Loucy (cell line): ENCODE data around the gene C13orf46.

Source experiments
- H2AFZ ChIP-seq: fragments of 200-600 bp; sonication (generic); 2 replicates; pipeline ENCODE4 v1.6.0; 2016; ENCODE audit warnings: antibody characterized with exemption, mild to moderate bottlenecking, low read length, moderate library complexity
- H3F3A ChIP-seq: fragments of 200-600 bp; 2 replicates; pipeline ENCODE4 v1.6.0; 2016; ENCODE audit warnings: antibody characterized with exemption, low read depth, mild to moderate bottlenecking
- H3K27me3 ChIP-seq: fragments of 200-600 bp; sonication (generic); 2 replicates; pipeline ENCODE4 v1.6.1; 2014; ENCODE audit warnings: low read length, mild to moderate bottlenecking; ENCODE audit not compliant: insufficient read depth, poor library complexity, severe bottlenecking
- H3K36me3 ChIP-seq: fragments of 200-600 bp; sonication (generic); 2 replicates; pipeline ENCODE4 v1.6.1; 2016; ENCODE audit warnings: low read length; ENCODE audit not compliant: insufficient read depth
- H3K4me1 ChIP-seq: fragments of 200-600 bp; sonication (generic); 2 replicates; pipeline ENCODE4 v1.5.1; 2014; ENCODE audit warnings: low read length, mild to moderate bottlenecking; ENCODE audit not compliant: insufficient read depth, poor library complexity, severe bottlenecking
- H3K4me2 ChIP-seq: fragments of 200-600 bp; sonication (generic); 2 replicates; pipeline ENCODE4 v1.6.0; 2014; ENCODE audit warnings: antibody characterized with exemption, low read length, low read depth, mild to moderate bottlenecking; ENCODE audit not compliant: poor library complexity, severe bottlenecking
- H3K4me3 ChIP-seq: fragments of 200-600 bp; sonication (generic); 2 replicates; pipeline ENCODE4 v1.5.1; 2014; ENCODE audit warnings: low read length, mild to moderate bottlenecking, mixed read lengths; ENCODE audit not compliant: poor library complexity, severe bottlenecking
- H3K79me2 ChIP-seq: fragments of 200-600 bp; sonication (generic); 2 replicates; pipeline ENCODE4 v1.6.1; 2014; ENCODE audit warnings: low read length; ENCODE audit not compliant: insufficient read depth
- H3K9ac ChIP-seq: fragments of 200-600 bp; sonication (generic); 2 replicates; pipeline ENCODE4 v1.6.0; 2014; ENCODE audit warnings: mild to moderate bottlenecking, low read depth, low read length, moderate library complexity; ENCODE audit not compliant: poor library complexity, severe bottlenecking
- H3K9me2 ChIP-seq: fragments of 200-600 bp; sonication (generic); replicated peaks from 2 replicates; pipeline ENCODE4 v1.6.1; 2016; ENCODE audit warnings: low read depth, low read length, mixed read lengths
- H3K9me3 ChIP-seq: fragments of 200-600 bp; sonication (generic); 2 replicates; pipeline ENCODE4 v1.6.1; 2014; ENCODE audit warnings: mild to moderate bottlenecking, antibody characterized with exemption, low read length, low read depth; ENCODE audit not compliant: insufficient read depth
- H4K20me1 ChIP-seq: fragments of 200-600 bp; sonication (generic); 2 replicates; pipeline ENCODE4 v1.6.0; 2014; ENCODE audit warnings: antibody characterized with exemption, low read length, mild to moderate bottlenecking; ENCODE audit not compliant: insufficient read depth, poor library complexity, severe bottlenecking
- CTCF ChIP-seq: fragments of 200-600 bp; sonication (generic); conservative IDR thresholded peaks from 2 replicates; pipeline ENCODE4 v1.5.1; 2014; ENCODE audit warnings: mild to moderate bottlenecking, antibody characterized with exemption, low read length
- EZH2phosphoT487 ChIP-seq: fragments of 200-600 bp; IDR thresholded peaks from 2 replicates; pipeline ENCODE4 v1.6.1; 2018; ENCODE audit warnings: antibody characterized with exemption, mild to moderate bottlenecking, moderate library complexity, borderline replicate concordance

The C13orf46 gene

DNA sequence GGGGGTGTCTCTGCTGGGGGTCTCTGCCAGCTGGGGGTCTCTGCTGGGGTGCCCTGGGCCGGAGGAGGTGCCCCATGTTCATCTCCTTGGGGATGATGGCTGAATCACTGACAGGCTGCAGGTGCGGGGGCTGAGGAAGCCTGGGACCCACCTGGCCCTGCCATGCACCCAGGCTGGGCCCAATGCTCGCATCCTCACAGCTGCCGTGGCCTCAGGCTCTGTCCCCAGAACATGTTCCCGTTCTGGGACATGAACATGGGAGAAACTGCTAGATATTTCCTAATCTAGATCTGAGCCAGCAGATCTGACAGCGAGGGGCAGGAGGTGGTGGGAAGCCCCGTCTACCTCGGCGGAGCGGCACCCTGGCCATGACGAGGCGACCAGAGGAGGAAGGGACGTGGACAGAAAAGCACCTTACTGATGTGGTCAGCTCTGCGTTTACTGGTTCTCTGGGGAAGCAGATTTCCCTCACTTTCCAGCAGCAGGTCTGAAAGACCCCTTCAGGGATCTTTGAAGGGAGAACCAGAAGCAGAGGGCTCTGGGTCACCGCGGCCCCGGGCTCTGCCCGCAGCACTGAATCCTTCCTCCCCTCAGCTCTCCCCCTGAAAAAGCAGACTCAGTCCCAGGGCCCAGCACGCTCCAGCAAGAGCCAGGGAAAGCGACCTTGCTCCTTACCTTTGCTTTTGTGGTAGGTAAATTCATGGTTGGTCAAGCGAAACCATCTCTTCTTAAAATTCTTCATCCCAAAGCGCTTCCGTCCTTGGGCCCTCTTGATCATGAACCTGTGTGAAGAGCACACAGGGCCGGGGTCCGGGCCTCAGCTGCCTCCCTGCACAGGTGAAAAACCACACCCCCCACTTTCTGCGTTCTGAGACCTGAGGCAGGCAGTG is 26.5 kb upstream of the C13orf46 start:
- Histone ChIP-seq H3K27me3 (no peaks in the 10 kb centered on the region), H3K9me2 (no peaks in the 10 kb centered on the region), H3K36me3 (peaks cover 15% of the 10 kb centered on the region; the same call in 1 of the 2 replicates), H3K4me1 (no peaks in the 10 kb centered on the region), H3F3A (no peaks in the 10 kb centered on the region), H3K4me2 (no peak overlapping the region), H3K9ac (no peak overlapping the region), H2AFZ (no peak overlapping the region), H3K79me2 (no peaks in the 10 kb centered on the region), H3K4me3 (no peak overlapping the region), H4K20me1 (no peaks in the 10 kb centered on the region), H3K9me3 (no peaks in the 10 kb centered on the region)
- no peak for TF ChIP-seq EZH2phosphoT487
- no peak for TF ChIP-seq CTCF

DNA sequence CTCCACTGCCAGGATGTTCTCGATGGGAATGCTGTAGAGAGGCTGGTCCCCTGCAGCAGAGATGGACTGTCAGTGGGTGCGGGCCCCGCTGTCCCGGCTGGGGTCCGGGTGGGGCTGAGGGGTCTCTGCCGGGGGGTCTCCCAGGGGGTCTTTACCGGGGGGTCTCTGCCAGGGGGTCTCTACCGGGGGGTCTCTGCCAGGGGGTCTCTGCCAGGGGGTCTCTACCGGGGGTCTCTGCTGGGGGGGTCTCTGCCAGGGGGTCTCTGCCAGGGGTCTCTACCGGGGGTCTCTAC is 25.7 kb upstream of the C13orf46 start:
- Histone ChIP-seq H3K9me2 (no peaks in the 10 kb centered on the region), H3K79me2 (no peaks in the 10 kb centered on the region), H3K36me3 (peaks cover 15% of the 10 kb centered on the region; the same call in 1 of the 2 replicates), H3K27me3 (no peaks in the 10 kb centered on the region), H3K9ac (no peak overlapping the region), H3F3A (no peaks in the 10 kb centered on the region), H2AFZ (no peak overlapping the region), H3K9me3 (no peaks in the 10 kb centered on the region), H3K4me1 (no peaks in the 10 kb centered on the region), H4K20me1 (no peaks in the 10 kb centered on the region), H3K4me2 (no peak overlapping the region), H3K4me3 (no peak overlapping the region)
- TF ChIP-seq CTCF (no peak), EZH2phosphoT487 (no peak)

DNA sequence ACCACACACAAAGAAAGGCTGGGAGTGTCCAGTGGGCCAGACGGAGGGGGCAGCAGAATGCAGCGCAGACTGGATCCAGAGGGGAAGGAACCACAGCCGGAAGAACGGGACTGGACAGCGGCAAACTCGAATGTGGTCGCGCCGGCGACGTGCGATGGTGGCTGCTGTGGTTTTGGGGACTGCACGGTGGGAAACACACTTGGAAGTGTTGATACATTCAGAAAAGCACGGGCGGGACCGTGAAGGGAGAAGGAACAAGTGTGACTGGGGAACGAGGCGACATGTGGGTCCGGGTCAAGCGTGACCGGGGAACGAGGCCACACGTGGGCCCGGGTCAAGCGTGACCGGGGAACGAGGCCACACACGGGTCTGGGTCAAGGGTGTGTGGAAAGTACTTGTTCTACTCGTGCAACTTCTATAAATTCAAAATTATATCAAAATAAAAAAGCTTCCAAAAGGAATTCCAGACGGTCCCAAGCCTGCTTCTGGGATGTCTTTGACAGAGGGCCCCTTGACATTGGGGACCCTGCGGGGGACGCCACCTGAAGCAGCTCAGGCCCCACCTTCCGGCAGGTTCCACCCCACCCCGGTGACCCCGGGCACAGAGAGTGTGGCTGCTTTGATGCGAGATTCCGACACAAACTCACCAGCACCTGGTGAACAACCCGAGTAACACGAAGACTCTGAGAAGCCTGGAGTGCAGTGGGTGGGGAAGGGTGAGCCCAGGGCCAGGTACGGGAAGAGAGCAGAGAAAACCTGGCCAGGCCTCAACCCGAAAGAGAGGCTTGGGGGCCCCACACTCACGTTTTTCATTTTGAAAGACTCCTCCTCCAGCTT is 25.1 kb upstream of the C13orf46 start:
- Histone ChIP-seq H3K4me2 (no peak overlapping the region), H2AFZ (no peak overlapping the region), H3K9ac (no peak overlapping the region), H3K36me3 (peaks cover 15% of the 10 kb centered on the region; the same call in 1 of the 2 replicates), H3K4me3 (no peak overlapping the region), H4K20me1 (no peaks in the 10 kb centered on the region), H3K4me1 (no peaks in the 10 kb centered on the region), H3K79me2 (no peaks in the 10 kb centered on the region), H3K9me2 (no peaks in the 10 kb centered on the region), H3F3A (no peaks in the 10 kb centered on the region), H3K27me3 (no peaks in the 10 kb centered on the region), H3K9me3 (no peaks in the 10 kb centered on the region)
- TF ChIP-seq EZH2phosphoT487: no peak
- TF ChIP-seq CTCF: no peak
